ENCODE data around the gene MYT1. TPM values are rescaled to one million over a fixed set of nuclear protein-coding genes. Genes with fewer than 3 reads are reported as not detected.

MYT1 gene
- total RNA-seq, 1 experiment from 2014 or later = not detected

- no peak for DNase-seq (ENCODE audit: unreplicated experiment)
- no peak overlapping the region for H3K4me3 Mint-ChIP-seq (ENCODE audit: unreplicated experiment)
- peaks cover 84% of the 10 kb centered on the region for H3K27me3 Mint-ChIP-seq (ENCODE audit: insufficient read depth, unreplicated experiment)
- no peak overlapping the region for H3K27ac Mint-ChIP-seq (ENCODE audit: low read depth, unreplicated experiment)
- H3K36me3 Mint-ChIP-seq (ENCODE audit: insufficient read depth, unreplicated experiment) = no peaks in the 10 kb centered on the region
- ChIA-PET POLR2A (interaction anchor here (1.9 kb wide), 1 partner anchor 9 kb away, joined by 11 read pairs; the partner anchor contains the start of gene PCMTD2), CTCF (interaction anchor here (0.6 kb wide), 1 partner anchor 751 kb away, joined by 3 read pairs; no protein-coding TSS in a partner anchor)
- no peaks in the 10 kb centered on the region for H3K9me3 Mint-ChIP-seq (ENCODE audit: unreplicated experiment)
- no peaks in the 10 kb centered on the region for H3K4me1 Mint-ChIP-seq (ENCODE audit: insufficient read depth, unreplicated experiment)
- no peak for TF ChIP-seq CTCF (IDR thresholded peaks at IDR 0.05; ENCODE audit: unreplicated experiment)
- no TSS peak for BruUV-seq (replicated peaks)
- intact Hi-C loops (cut with micrococcal nuclease) = no loop called here
Observed at GRCh38 chr20:64247307-64247618, 83.0 kb downstream of the MYT1 start.

- H3K27ac Mint-ChIP-seq (ENCODE audit: low read depth, unreplicated experiment) = no peak overlapping the region
- no peak for TF ChIP-seq CTCF (IDR thresholded peaks at IDR 0.05; ENCODE audit: unreplicated experiment)
- DNase-seq (ENCODE audit: unreplicated experiment) = no peak
- H3K27me3 Mint-ChIP-seq (ENCODE audit: insufficient read depth, unreplicated experiment) = peaks cover 74% of the 10 kb centered on the region
- BruUV-seq (replicated peaks) = no TSS peak
- no peak overlapping the region for H3K4me3 Mint-ChIP-seq (ENCODE audit: unreplicated experiment)
- intact Hi-C loops (cut with micrococcal nuclease) = no loop called here
- no peaks in the 10 kb centered on the region for H3K4me1 Mint-ChIP-seq (ENCODE audit: insufficient read depth, unreplicated experiment)
- no peaks in the 10 kb centered on the region for H3K36me3 Mint-ChIP-seq (ENCODE audit: insufficient read depth, unreplicated experiment)
- ChIA-PET CTCF (no interaction called here), POLR2A (no interaction called here)
- H3K9me3 Mint-ChIP-seq (ENCODE audit: unreplicated experiment) = no peaks in the 10 kb centered on the region
Observed at GRCh38 chr20:64247970-64248841, 84.0 kb downstream of the MYT1 start.

GRCh38 chr20:64250027-64250426, 85.8 kb downstream of the MYT1 start:
- Mint-ChIP-seq H3K36me3 (ENCODE audit: insufficient read depth, unreplicated experiment) (peaks cover 6% of the 10 kb centered on the region), H3K27me3 (ENCODE audit: insufficient read depth, unreplicated experiment) (peaks cover 56% of the 10 kb centered on the region), H3K27ac (ENCODE audit: low read depth, unreplicated experiment) (no peak overlapping the region), H3K9me3 (ENCODE audit: unreplicated experiment) (no peaks in the 10 kb centered on the region), H3K4me3 (ENCODE audit: unreplicated experiment) (no peak overlapping the region), H3K4me1 (ENCODE audit: insufficient read depth, unreplicated experiment) (peaks cover 7% of the 10 kb centered on the region)
- no peak for TF ChIP-seq CTCF (IDR thresholded peaks at IDR 0.05; ENCODE audit: unreplicated experiment)
- intact Hi-C loops (cut with micrococcal nuclease) = no loop called here
- ChIA-PET POLR2A (interaction anchor here (0.7 kb wide), 1 partner anchor 28 kb away, joined by 4 read pairs; no protein-coding TSS in a partner anchor), CTCF (interaction anchor here (0.6 to 0.7 kb wide), 3 partner anchors 12 to 241 kb away, joined by 3 to 5 read pairs (median 3); no protein-coding TSS in a partner anchor)
- BruUV-seq (replicated peaks) = no TSS peak
- no peak for DNase-seq (ENCODE audit: unreplicated experiment)

GRCh38 chr20:64253000-64253383, 88.7 kb downstream of the MYT1 start:
- ChIA-PET POLR2A (interaction anchor here (0.9 to 1.2 kb wide), 2 partner anchors 12 to 19 kb away, joined by 3 to 4 read pairs; no protein-coding TSS in a partner anchor), CTCF (interaction anchor here (1.6 kb wide), 1 partner anchor 32 kb away, joined by 6 read pairs; no protein-coding TSS in a partner anchor)
- Mint-ChIP-seq H3K36me3 (ENCODE audit: insufficient read depth, unreplicated experiment) (peaks cover 15% of the 10 kb centered on the region), H3K4me1 (ENCODE audit: insufficient read depth, unreplicated experiment) (peaks cover 16% of the 10 kb centered on the region), H3K4me3 (ENCODE audit: unreplicated experiment) (no peak overlapping the region), H3K27me3 (ENCODE audit: insufficient read depth, unreplicated experiment) (peaks cover 32% of the 10 kb centered on the region), H3K9me3 (ENCODE audit: unreplicated experiment) (no peaks in the 10 kb centered on the region), H3K27ac (ENCODE audit: low read depth, unreplicated experiment) (no peak overlapping the region)
- BruUV-seq (replicated peaks) = no TSS peak
- no peak for TF ChIP-seq CTCF (IDR thresholded peaks at IDR 0.05; ENCODE audit: unreplicated experiment)
- no peak for DNase-seq (ENCODE audit: unreplicated experiment)
- intact Hi-C loops (cut with micrococcal nuclease) = no loop called here

Measured in MCF 10A (cell line).